Measurements from ENCODE around the gene HNF1B.
A peak's percentile ranks its signal among the peaks of the same experiment; 100 is the strongest.
"Not testable (repeated sequence)": the region's sequence is repeated elsewhere in the genome, so short reads cannot be mapped to it uniquely, and the experiment has no call there.

Gene HNF1B, protein sequence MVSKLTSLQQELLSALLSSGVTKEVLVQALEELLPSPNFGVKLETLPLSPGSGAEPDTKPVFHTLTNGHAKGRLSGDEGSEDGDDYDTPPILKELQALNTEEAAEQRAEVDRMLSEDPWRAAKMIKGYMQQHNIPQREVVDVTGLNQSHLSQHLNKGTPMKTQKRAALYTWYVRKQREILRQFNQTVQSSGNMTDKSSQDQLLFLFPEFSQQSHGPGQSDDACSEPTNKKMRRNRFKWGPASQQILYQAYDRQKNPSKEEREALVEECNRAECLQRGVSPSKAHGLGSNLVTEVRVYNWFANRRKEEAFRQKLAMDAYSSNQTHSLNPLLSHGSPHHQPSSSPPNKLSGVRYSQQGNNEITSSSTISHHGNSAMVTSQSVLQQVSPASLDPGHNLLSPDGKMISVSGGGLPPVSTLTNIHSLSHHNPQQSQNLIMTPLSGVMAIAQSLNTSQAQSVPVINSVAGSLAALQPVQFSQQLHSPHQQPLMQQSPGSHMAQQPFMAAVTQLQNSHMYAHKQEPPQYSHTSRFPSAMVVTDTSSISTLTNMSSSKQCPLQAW

DNA sequence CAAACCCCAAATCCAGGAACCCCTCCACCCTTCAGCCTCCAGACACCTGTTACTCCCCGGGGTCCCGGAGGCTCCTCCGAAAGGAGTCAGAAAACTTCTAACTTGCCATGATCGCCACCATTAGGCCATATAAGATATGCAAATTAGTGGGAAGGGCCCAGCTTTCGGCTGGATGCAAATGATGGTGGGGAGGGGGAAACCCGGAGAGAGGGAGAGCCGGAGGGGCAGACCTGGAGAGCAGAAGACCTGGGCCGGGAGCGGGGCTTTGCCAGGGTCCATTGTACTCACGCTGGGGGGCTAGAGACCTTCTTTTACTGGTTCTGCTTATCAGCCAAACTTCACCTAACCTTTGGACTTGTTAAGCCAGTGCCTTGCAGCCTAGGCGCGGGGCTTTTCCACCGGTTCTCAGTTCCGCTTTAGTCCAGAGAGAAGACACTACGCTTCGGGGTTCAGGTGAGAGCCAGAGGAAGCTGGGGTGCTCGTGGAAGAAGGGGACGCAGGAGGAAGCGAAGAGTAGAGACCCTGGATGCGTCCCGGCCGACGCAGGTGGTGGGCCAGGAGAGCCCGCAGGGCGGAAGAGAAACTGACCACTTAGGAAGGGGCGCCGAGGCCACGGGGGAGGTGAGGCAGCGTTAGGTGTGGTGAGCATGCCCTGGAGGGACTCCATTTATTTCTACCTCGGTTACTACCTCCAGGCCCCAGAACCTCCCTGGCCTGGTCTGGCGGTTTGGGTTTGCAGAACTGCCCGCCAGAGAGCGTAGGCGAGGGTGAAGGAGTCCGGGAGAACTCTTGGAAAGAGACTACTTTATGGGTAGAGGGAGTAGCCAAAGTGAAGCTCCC, at the start of gene HNF1B:
HNF1B (minus strand) TSS at position 99 of the 840 bp plus-strand sequence. CDS start 175 bp downstream, outside the sequence.
- no peak for DNase-seq (ENCODE audit: low read depth in 2 of 2, low spot score in 1 of 2)

DNA sequence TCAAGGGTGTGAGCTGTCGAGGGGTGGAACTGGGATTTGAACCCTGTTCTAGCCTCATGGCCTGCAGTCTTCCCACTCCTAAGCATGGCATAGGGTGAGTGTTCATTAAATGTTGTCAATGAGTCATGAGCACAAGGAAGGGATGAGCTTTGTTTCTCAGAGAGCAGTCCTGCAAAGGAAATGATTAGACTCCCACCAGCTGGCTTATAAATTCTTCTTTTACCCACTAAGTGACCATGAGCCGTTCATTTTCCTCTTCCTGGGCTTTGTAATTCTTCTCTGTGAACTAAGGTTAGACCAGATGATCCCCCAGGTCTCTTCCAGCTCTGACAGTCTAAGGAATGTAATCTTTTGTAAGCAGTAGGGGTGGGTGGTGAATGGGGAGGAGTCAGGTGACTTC, 47.9 kb upstream of the HNF1B start:
- no peak for DNase-seq (ENCODE audit: low read depth in 2 of 2, low spot score in 1 of 2)

DNA sequence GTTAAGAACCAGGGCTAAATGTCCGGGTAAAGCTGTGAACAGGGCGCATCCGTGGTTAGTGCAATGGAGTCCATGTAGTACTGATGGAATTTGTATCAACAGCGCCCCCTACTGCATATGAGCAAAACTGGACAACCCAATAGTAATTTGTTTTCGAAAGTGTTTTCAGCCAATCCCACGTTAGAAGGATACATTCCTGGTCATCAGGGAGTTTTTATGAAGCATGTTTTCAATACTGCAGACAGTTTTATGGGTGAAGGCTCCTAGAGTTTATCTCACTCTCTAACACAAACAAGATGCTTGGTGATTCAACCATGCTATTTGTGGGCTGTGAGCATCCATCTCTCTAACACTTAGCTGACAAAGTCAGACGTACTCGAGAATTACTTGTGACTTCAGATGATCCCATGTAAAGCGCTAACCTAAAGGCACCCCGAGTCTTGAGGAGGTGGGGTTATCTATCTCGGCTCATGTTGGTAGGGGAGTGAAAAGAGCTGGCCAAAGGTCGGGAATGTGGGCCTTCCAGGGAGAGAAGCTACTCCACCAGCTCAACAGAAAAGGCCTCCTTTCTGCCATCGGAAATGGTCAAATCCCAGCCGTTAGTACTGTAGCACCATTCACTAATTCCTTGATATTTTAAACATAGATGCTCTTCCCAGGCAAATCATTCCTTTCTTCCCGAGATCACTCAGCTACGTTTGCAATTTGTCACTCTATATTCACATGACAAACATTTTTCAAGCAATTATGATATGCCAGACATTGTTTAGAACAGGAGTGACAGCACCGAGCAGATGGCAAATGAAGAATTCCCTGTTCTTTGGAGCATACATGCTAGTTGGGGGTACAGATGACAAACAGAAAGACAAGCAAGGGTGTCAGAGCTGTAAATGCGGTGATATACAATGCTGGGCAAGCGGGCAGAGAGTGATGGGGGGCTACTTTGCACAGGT, 46.9 kb upstream of the HNF1B start:
- DNase-seq (ENCODE audit: low read depth in 2 of 2, low spot score in 1 of 2), result peak in 1 of 2 donors; percentile 1

DNA sequence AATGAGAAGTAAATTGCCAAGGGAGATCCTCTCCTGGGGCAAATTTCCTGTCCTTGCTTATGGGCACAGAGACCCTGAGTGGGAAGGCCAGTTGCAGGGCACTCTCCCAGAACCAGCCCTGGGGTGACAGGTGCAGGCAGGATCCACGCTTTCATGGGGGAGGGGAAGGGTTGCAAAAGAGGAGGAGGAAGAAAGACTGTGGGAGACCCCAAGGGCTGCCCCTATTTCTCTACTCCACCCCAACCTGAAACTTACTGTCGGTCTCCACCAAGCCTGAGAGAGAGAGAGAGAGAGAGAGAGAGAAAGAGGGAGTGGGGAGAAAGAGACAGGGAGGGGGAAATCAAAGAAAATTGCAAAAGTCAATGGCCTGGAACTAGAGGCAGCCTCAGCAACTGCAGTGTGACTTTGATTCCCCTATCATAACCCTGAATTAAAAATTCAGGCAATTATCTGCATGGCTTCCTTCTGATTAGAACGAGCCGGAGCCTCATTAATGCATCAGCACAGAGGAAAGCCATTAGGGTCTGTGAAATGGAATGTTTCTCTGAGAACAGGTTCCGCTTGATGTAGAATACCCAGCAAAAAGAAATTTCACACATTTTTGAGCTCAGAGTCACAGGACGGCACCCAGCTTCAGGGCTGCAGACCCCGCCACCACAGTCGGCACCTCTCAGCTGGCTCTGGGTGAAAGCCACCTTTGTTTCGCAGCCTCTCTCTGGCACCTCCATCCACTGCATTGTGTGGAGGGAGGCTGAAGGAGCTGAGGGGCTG, 45.1 kb upstream of the HNF1B start:
- no peak for DNase-seq (ENCODE audit: low read depth in 2 of 2, low spot score in 1 of 2)

DNA sequence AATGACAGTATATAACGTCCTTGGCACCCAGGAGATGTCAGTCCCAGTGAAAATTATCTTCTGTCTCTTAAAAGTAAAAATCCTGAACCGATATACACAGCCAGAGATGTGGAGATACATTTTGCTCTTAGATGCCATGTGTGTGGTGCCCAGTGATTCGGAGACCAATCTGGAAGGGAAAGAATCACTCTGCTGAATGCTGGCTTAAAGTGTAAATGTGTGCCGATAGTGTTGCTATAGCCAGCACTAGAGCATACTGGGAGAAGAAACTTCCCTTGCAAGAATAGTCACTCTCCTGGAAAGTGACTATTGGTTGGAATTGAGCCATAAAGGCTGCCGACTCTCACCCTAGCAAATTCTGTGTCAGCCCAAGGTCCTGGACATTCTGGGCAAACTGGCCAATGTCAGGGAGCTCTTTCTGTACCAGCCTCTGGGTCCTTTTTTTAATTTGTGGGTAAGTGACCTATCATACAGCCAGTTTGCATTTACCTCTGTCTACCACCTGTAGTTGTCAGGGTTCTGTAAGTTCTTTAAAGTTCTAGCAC, 44.2 kb upstream of the HNF1B start:
- DNase-seq (ENCODE audit: low read depth in 2 of 2, low spot score in 1 of 2), result no peak

DNA sequence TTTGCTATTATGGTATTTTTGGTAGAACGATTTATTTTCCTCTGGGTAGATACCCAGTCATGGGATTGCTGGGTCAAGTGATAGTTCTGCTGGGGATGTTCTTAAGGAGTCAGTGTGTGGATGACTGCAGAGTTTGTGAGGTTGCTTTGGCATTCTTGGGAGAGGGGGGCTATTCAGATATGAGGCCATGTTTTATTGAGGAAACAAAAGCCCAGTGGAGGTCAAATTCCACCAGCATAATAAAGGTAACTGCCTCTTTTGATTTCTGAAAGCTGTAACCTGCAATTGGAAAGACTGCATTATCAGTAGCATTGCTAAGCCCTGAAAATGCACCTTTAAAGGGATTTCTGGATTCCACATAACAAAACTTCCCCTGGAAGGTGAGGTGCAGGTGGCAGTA, 43.7 kb upstream of the HNF1B start:
- DNase-seq (ENCODE audit: low read depth in 2 of 2, low spot score in 1 of 2), result no peak

DNA sequence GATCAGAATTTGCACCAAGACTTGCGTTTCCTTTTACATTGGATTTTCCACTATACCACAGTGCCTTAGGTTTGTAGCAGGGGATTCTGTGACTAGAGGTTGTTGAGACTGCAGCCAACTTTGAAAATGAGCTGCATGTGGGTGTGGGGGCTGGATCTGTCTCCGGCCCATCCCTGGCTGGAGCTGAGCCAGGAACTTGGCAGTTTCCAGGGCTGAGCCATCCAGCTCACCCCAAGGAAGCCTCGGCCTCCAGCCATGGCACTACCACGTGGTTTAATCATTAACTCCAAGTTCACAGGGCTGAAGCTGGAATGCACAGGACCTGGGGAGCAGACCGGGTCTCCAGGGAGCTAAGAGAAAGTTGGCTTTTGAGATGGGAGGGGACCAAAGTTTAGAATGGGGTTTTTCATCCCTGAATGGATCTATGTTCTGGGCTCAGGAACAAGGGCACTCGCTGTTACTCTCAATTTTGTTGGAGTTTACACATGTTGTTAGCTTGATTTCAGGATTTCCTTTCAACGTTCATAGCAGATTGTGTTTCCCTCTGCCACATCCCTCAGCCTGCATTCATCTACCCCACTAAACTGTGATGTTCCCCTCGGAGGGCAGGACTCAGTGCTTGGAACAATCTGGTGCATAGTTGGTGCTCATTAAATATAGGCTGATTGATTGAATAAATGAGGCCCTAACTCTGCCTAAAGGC, 42.3 kb upstream of the HNF1B start:
- no peak for DNase-seq (ENCODE audit: low read depth in 2 of 2, low spot score in 1 of 2)

DNA sequence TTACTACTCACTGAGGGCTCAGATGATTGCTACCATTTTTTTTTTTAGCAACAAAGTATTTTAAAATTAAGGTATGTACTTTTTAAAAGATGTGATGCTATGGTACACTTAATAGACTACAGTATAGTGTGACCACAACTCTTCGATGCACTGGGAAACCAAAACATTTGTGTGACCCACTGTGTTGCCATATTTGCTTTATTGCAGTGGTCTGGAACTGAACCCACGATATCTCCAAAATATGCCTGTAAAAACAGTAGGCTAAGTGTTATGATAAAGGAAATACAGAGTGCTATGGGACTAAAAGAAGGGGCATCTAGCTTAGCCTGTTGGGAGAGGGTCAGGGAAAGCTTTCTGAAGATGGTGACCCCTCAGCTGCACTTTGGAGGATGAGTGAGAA, 41.6 kb upstream of the HNF1B start:
- no peak for DNase-seq (ENCODE audit: low read depth in 2 of 2, low spot score in 1 of 2)

DNA sequence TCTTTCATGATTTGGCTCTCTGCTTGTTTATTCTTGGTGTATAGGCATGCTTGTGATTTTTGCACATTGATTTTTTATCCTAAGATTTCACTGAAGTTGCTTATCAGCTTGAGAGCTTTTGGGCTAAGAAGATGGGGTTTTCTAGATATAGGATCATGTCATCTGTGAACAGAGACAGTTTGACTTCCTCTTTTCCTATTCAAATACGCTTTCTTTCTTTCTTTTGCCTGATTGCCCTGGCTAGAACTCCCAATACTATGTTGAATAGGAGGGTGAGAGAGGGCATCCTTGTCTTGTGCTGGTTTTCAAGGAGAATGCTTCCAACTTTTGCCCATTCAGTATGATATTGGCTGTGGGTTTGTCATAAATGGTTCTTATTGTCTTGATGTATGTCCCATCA, 37.6 kb upstream of the HNF1B start:
- DNase-seq (ENCODE audit: low read depth in 2 of 2, low spot score in 1 of 2), result not testable (repeated sequence)

DNA sequence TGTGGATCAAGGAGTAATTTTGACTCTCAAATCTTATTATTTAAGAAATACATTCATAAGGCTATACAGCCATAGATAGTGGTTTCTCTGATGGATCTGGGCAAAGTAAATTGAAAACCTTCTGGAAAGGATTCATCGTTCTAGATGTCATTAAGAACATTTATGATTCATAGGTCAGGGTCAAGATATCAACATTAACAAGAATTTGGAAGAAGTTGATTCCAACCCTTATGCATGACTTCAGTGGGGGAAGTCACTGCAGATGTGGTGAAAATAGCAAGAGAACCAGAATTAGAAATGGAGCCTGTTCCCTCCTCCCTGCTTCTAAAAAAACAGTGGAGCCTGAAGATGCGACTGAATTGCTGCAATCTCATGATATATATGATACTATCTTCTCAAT, 36.6 kb upstream of the HNF1B start:
- DNase-seq (ENCODE audit: low read depth in 2 of 2, low spot score in 1 of 2), result no peak

DNA sequence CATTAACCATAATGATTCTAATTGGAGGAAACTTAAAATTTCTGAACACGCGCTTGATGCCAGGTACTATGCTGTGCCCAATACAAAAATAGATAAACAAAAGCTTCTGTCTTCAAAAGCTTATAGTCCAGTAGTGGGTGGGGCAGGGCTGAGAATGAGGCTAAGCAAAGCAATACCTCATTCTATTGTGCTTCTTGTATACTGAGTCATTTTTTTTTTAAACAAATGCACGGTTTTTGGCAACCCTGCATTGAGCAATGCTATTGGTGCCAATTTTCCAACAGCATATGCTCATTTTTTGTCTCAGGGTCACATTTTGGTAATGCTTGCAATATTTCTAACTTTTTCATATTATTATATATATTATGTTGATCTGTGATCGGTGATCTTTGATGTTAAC, 34.7 kb upstream of the HNF1B start:
- no peak for DNase-seq (ENCODE audit: low read depth in 2 of 2, low spot score in 1 of 2)

DNA sequence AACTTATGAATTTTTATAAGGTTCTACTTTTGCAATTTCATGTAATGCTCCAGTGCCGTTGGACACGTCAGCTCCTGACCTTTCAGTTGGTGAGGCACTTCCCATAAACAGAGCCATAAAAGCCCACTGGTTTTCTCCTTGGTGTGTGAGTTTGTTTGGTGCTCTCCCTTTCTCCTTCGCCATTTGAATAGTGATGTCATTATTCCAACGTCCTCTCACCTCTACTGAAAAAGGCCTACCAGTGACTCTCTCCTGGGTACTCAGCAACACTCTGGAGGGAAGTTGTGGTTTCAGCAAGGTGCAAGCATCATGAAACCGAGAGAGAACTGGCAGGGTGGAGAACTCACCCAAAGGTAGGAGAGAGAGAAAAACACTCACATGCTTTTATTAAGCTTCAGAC, 29.6 kb upstream of the HNF1B start:
- DNase-seq (ENCODE audit: low read depth in 2 of 2, low spot score in 1 of 2), result no peak

DNA sequence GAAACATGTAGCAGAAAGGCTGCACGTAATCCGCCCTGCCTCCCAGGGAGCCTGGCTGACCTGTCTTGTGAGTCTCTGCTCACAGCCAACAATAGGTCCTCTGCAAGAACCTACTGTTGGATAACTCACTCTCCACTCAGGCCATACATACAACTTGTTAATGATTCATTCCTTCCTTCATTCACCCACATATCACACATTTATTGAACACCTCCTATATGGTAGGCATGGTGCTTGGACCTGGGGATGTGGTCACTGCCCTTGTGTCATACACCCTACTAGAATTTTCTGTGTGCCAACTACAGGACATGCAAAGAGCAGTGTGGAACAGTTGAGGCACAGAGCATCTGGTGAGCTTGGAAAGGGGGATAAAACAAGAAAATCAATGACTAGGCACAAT, 28.1 kb upstream of the HNF1B start:
- no peak for DNase-seq (ENCODE audit: low read depth in 2 of 2, low spot score in 1 of 2)

DNA sequence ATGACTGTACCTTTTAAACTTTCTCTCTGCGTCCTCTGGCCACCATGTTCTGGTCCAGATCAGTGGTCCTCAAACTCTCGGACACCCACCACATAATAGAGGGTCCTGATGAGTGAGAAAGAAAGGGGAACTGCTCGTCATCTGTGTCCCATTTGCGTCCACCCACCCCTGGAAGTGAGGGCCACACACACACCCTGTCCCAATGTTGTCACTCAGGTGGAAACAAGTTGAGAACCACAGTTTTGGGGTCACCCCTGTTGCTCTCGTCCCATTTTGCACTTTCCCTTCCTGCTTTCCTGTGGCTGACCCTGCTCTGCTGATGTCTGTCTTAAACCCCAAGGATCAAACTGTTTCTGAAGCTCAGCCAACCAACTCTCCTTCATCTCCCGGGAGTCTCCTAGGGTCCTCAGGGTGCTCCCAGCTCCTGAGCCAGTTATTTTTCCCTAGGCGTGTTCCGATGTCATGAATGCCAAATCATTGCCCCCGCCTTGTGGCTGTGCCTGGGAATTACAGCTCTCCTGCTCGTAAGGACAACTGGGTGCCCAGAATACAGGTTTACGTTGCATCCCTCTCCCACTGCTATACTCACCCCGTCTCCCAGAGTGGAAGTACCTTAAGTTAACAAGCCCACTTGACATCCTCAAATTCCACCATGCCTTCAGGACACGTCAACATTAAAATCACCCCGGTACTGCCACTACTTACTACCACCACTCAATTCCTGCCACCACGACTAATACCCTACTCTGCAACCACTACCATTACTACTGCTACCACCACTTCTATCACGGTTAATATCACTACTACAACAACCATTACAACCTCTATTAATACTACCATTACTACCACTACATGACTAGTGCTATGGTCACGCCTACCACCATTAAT, 26.0 kb upstream of the HNF1B start:
- no peak for DNase-seq (ENCODE audit: low read depth in 2 of 2, low spot score in 1 of 2)

DNA sequence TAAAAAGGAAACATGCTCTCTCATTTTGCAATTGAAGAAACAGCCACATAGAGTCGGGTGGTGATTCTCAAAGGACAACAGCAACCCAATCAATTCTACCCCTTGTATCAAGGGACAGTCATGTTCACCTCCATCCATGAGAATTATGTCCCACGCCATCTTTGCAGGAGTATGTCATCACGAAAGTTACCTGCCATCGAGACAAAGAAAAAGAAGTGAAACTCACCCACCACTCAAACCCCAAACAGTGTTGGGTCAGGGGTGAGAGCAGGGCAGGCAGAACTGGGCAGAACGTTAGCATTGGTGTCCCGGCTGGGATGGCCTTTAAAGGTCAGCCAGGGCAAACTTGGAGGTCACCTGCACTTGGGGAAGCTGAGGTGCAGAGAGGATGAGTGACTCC, 24.2 kb upstream of the HNF1B start:
- DNase-seq (ENCODE audit: low read depth in 2 of 2, low spot score in 1 of 2), result no peak

DNA sequence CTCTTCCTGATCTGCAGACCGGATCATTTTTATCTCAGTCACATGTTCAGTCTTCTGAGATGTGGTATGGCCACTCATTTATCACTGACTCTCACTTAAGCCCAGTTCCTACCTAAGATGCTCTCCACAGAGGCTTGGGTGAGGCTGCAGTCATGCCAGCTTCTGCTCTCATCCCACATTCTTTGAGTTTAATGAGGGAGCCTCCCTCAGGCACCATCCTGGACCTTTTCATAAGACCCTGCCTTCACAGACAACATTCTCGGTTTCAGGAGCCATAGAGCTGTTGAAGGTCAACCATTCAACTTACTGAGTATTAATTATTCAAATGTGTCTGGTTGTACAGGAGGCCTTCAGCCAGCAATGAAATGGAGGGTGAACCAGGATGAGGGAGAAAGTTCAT, 23.6 kb upstream of the HNF1B start:
- DNase-seq (ENCODE audit: low read depth in 2 of 2, low spot score in 1 of 2), result no peak

DNA sequence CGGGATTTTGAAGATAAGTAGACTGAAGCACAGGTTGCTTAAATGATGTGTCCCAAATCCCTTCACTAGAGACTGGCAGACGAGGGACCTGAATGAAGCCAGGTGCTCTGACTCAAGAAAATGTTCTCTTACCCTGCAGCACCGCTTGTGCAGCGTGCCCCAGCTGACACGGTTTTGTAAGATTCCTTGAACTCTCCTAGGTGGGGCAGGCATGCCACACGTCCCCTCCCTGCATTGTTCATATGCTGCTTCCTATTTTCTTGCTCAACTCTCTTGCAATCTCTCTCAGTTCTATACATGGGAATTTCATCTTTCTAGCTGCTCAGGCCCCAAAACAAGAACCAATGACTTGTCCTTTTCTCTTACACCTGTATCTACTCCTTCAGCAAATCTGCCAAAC, 22.1 kb upstream of the HNF1B start:
- no peak for DNase-seq (ENCODE audit: low read depth in 2 of 2, low spot score in 1 of 2)

DNA sequence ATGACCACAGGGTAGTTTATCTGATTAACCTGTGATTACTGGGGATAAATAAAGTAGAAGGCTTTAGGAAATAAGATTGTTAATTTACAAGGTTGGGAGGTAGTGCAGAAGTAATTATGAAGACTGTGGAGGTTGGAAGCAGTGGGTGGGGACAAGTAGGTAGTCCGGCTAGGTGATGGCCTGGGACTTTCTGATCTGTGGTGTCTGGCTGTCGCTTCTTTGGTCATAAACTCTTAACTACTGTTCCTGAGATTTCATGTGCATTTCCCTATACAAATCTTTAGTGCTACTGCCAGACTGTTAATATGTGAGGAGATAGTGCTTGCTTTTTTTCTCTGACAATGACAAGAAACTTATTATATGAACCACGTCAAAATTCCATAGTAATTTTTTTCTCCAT, 19.5 kb upstream of the HNF1B start:
- no peak for DNase-seq (ENCODE audit: low read depth in 2 of 2, low spot score in 1 of 2)
